Esophagus (tissue), 2 donors: ENCODE results near the gene FXYD3. TPM values are rescaled to one million over a fixed set of nuclear protein-coding genes. Genes with fewer than 3 reads are reported as not detected.

ENCODE experiments used
- H3K27ac ChIP-seq, 2 donors: one replicate each; pipeline ENCODE4 v1.5.1; 2013; ENCODE audit warnings: low read depth in 2 of 2, mild to moderate bottlenecking in 2 of 2, inconsistent platforms in 1 of 2, low read length in 1 of 2, moderate library complexity in 1 of 2
- H3K27me3 ChIP-seq, 2 donors: one replicate each; pipeline ENCODE4 v1.6.1; 2013; ENCODE audit warnings: low read length in 2 of 2, control low read depth in 1 of 2, mild to moderate bottlenecking in 1 of 2; ENCODE audit not compliant: insufficient read depth in 2 of 2, control insufficient read depth in 1 of 2
- H3K36me3 ChIP-seq, 2 donors: one replicate each; pipeline ENCODE4 v1.6.1; 2013; ENCODE audit warnings: low read length in 1 of 2; ENCODE audit not compliant: control insufficient read depth in 2 of 2, insufficient read depth in 2 of 2
- H3K4me1 ChIP-seq, 2 donors: one replicate each; pipeline ENCODE4 v1.6.1; 2013; ENCODE audit warnings: low read length in 1 of 2; ENCODE audit not compliant: control insufficient read depth in 2 of 2, insufficient read depth in 2 of 2
- H3K4me3 ChIP-seq, 2 donors: one replicate each; pipeline ENCODE4 v1.5.1; 2013; ENCODE audit warnings: low read length in 2 of 2, mild to moderate bottlenecking in 2 of 2, low read depth in 1 of 2, moderate library complexity in 1 of 2
- H3K9me3 ChIP-seq, 2 donors: one replicate each; pipeline ENCODE4 v1.6.1; 2013; ENCODE audit warnings: mild to moderate bottlenecking in 2 of 2, low read depth in 1 of 2, low read length in 1 of 2, moderate library complexity in 1 of 2; ENCODE audit not compliant: control insufficient read depth in 2 of 2, insufficient read depth in 1 of 2
- whole genome bisulfite sequencing, 2 donors: extraction: QIAGEN DNeasy Blood & Tissue Kit; methylation state at CpG; one replicate each; pipeline ENCODE4 v1.1.7; 2013; 5-methylcytosine and 5-hydroxymethylcytosine counted together
- polyA plus RNA-seq, 2 donors: library from polyadenylated mRNA; stranded (reverse); fragments of 200-250 nt; gene quantifications; one replicate each; pipeline ENCODE4 v1.2.3, GENCODE V29; 2013
- donor health status: healthy with polysubstance abuse.
- donor health status: Bipolar disorder and iron deficiency.

Gene FXYD3
- polyA plus RNA-seq, 2 donors = 630 to 697 TPM

DNA sequence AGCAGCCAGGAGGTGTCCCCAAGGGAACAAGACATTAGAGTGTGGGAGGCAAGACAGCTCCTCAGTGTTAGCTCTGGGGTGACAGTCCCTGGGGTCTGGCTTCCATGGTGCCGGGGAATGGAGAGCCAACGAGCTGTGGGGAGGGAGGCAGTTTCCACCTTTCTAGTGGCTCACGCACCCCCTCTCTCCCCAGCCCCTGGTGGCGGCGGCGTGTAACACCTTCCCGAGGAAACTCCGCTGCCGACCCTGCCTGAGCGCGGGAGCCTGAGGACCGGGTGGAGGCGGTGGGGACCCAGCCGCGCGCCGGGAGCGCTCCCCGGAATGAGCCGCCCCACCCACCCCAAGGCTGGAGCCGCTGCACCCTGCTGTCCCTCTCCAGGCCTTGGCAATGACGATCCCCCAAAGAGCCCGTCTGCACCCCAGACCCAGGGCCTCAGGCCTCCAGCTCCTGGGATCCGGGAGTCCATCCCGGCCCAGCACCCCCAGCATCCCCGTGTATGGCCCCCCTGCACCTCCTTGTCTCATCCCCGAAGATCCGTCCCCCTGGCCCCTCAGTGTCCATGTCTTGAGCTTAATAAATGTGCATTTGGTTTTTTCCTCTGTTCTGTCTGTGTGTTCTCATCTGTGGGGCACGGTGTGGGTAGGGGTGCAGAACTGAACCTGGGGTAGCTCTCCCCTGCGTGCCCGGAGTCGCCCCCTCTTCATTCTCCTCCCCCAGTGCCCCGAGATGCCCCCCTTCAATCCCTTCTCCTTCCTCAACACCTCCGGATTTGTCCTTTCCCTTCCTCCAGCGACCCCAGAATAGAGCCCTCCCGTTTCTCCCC is 38.3 kb downstream of the FXYD3 start:
- Histone ChIP-seq H3K36me3 (no peaks in the 10 kb centered on the region), H3K27ac (peak overlapping the region; percentile 35 to 47), H3K4me1 (peaks cover 0 to 6% of the 10 kb centered on the region in 2 donors), H3K4me3 (peak overlapping the region; percentile 66 to 80), H3K27me3 (no peaks in the 10 kb centered on the region), H3K9me3 (peaks cover 0 to 2% of the 10 kb centered on the region in 2 donors)
- 1% methylated on average over 36 of the region's 36 CpGs for WGBS, 2 donors

DNA sequence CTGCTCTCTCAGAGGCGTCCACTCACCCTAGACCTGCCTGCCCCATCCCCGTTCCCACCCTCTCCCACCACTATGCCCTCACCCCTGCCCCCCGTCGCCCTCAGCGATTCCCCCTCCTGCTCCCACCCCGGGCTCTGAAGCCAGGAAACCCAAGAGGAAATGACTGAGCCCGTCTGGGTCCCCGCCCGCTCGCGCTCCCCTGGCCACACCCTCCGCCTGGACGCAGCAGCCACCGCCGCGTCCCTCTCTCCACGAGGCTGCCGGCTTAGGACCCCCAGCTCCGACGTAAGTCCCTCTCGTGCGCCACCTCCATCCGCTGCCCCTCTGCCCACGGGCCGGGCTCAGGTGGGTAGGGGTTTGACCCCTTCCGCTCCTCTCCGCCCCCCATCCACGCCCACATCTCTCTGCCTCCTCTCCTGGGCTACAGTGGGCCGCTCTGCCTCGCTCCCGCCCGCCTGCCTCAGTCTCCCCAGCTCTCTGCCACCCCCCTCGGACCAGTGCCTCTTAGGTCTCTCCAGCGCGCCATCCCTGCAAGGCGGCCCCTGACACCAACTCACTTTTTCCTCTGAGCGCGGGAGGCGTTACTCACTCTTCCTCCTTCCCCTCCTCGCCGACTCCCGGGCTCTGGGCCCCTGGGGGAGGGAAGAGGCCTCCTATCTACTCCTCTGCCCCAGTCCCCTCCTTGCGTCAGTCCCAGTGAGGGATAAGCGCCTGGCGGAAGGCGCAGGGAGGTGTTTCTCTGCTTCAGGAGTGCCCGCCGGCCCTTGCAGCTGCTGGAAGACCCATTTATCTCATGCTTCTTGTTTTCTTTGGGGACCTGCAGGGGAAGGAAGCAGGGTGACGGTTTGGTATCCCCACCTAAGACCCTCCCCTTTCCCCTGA is 39.1 kb downstream of the FXYD3 start, which contains the start of gene FXYD5:
FXYD5 (plus strand) TSS at position 211 of the 882 bp plus-strand sequence. CDS start 816 bp downstream, outside the sequence.
- peak within 1 kb of the TSS; percentile 66 to 80 for H3K4me3 ChIP-seq
- no peaks in the 10 kb centered on the region for H3K27me3 ChIP-seq
- H3K9me3 ChIP-seq = peaks cover 0 to 2% of the 10 kb centered on the region in 2 donors
- peaks cover 0 to 3% of the 10 kb centered on the region in 2 donors for H3K36me3 ChIP-seq
- H3K27ac ChIP-seq = peak within 1 kb of the TSS; percentile 47 to 77
- peaks cover 0 to 6% of the 10 kb centered on the region in 2 donors for H3K4me1 ChIP-seq
- 1% methylated on average over 46 to 49 of the region's 49 CpGs for WGBS, 2 donors

DNA sequence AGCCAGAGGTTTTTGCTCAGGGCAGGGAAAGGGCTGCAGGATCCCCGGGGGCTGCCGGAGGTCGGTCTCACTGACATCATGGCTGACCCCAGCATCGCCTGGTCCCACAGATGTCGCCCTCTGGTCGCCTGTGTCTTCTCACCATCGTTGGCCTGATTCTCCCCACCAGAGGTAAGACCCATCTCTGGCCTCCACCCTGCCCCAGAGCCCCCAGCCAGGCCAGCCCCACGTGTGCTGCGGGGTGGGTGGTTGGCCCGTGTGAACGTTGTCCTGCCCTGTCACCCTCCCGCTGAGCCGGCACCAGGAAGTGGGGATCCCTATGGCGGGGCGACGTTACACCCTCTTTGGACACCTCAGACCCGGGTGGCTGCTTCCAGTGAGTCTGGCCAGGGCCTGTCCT is 39.8 kb downstream of the FXYD3 start:
- 17 to 19% methylated on average over 16 to 17 of the region's 17 CpGs for WGBS, 2 donors
- peaks cover 0 to 6% of the 10 kb centered on the region in 2 donors for H3K4me1 ChIP-seq
- H3K27me3 ChIP-seq = no peaks in the 10 kb centered on the region
- H3K27ac ChIP-seq = peak overlapping the region; percentile 47 to 77
- peak overlapping the region; percentile 66 to 80 for H3K4me3 ChIP-seq
- H3K9me3 ChIP-seq = peaks cover 0 to 2% of the 10 kb centered on the region in 2 donors
- peaks cover 0 to 3% of the 10 kb centered on the region in 2 donors for H3K36me3 ChIP-seq

DNA sequence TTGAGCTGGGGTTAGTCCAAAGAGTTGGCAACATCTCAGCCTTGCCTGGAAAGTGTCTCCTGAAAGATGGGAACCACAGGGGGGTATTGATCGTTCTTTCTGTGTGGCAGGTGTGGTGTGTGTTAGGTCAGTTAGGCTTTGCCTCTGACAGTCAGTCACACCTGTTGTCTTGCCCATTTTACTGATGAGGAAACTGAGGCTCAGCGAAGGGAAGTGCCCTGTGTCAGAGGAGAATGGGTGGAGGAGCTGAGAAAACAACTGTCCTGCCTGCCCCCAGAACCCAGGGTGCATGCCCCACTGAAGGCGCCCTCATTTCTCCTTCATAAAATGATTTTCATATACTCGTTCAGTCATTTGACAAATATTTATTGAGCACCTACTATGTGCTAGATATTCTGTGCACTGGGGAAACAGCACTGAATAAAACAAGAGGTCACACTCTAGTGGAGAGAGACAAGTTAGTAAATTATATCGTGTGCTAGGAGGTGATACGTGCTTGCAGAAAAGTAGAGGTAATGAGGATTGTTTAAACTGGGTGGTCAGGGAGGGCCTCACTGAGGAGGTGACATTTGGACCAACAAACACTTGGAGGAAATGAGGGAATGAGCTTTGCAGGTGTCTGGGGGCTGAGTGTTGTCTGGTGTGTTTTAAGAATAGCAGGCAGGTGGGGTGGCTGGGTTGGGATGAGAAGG is 40.5 kb downstream of the FXYD3 start:
- Histone ChIP-seq H3K4me1 (peaks cover 0 to 6% of the 10 kb centered on the region in 2 donors), H3K9me3 (peaks cover 0 to 2% of the 10 kb centered on the region in 2 donors), H3K36me3 (peaks cover 0 to 5% of the 10 kb centered on the region in 2 donors), H3K27ac (peak overlapping the region in 1 of 2 donors; percentile 3), H3K27me3 (no peaks in the 10 kb centered on the region), H3K4me3 (peak overlapping the region; percentile 66 to 80)
- WGBS, 2 donors = 86 to 92% methylated on average over 6 of the region's 6 CpGs

DNA sequence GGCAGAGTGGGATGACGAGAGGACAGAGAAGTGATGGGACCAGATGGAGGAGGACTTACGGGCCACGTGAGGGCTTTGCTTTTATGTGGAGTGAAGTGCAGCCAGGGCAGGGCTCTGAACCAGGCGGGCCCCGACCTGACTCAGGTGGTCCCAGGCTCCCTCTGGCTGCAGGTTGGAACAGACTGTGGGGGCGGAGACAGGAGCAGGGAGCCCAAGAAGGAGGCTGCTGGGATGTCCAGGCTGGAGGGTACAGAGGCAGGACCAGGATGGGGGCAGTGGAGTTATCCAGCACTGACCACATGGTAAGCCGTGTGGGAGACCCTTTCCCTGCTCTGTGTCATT is 41.0 kb downstream of the FXYD3 start:
- Histone ChIP-seq H3K4me1 (peaks cover 0 to 6% of the 10 kb centered on the region in 2 donors), H3K27ac (no peak overlapping the region), H3K36me3 (peaks cover 0 to 5% of the 10 kb centered on the region in 2 donors), H3K27me3 (no peaks in the 10 kb centered on the region), H3K9me3 (peaks cover 0 to 5% of the 10 kb centered on the region in 2 donors), H3K4me3 (no peak overlapping the region)
- 79 to 88% methylated on average over 7 of the region's 7 CpGs for WGBS, 2 donors

DNA sequence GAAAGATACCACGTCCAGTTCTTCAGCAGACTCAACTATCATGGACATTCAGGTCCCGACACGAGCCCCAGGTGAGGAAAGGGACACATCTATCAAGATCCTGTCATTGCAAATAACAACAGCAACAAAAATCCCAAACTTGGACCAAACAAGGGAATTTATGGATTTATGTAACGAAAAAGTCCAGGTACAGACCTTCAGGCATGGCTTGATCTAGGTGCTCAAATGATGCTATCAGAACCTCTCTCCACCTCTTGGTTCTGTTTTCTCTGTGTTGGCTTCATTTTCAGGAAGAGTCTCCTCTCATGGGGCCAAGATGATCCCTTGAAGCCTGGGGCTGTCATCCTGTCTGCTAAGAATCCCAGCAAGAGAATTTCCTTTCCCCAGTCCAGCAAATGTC is 41.8 kb downstream of the FXYD3 start:
- H3K36me3 ChIP-seq = peaks cover 2 to 5% of the 10 kb centered on the region in 2 donors
- H3K4me3 ChIP-seq = no peak overlapping the region
- no peak overlapping the region for H3K27ac ChIP-seq
- 91 to 97% methylated on average over 4 of the region's 4 CpGs for WGBS, 2 donors
- peaks cover 0 to 6% of the 10 kb centered on the region in 2 donors for H3K4me1 ChIP-seq
- H3K9me3 ChIP-seq = peaks cover 0 to 5% of the 10 kb centered on the region in 2 donors
- H3K27me3 ChIP-seq = no peaks in the 10 kb centered on the region

DNA sequence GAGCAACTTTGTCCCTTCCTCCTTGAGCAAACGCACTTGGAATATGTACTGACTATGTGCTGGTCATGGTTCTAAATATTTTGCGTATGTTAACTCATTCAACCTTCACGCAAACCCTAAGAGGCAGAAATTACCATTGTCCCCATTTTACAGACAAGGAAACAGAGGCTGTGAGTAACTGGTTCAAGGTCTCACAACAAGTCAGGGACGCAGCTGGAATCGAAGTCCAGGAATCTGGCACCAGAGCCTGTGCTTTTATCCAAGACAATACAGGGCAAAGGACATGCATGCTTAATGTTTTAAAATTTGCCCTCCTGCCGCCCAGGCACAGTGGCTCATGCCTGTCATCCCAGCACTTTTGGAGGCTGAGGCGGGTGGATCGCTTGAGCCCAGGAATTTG is 44.0 kb downstream of the FXYD3 start:
- H3K27me3 ChIP-seq = no peaks in the 10 kb centered on the region
- peaks cover 8 to 12% of the 10 kb centered on the region in 2 donors for H3K9me3 ChIP-seq
- H3K4me1 ChIP-seq = peaks cover 0 to 3% of the 10 kb centered on the region in 2 donors
- H3K27ac ChIP-seq = no peak overlapping the region
- WGBS, 2 donors = 82 to 95% methylated on average over 8 of the region's 8 CpGs
- no peak overlapping the region for H3K4me3 ChIP-seq
- peaks cover 5 to 8% of the 10 kb centered on the region in 2 donors for H3K36me3 ChIP-seq

DNA sequence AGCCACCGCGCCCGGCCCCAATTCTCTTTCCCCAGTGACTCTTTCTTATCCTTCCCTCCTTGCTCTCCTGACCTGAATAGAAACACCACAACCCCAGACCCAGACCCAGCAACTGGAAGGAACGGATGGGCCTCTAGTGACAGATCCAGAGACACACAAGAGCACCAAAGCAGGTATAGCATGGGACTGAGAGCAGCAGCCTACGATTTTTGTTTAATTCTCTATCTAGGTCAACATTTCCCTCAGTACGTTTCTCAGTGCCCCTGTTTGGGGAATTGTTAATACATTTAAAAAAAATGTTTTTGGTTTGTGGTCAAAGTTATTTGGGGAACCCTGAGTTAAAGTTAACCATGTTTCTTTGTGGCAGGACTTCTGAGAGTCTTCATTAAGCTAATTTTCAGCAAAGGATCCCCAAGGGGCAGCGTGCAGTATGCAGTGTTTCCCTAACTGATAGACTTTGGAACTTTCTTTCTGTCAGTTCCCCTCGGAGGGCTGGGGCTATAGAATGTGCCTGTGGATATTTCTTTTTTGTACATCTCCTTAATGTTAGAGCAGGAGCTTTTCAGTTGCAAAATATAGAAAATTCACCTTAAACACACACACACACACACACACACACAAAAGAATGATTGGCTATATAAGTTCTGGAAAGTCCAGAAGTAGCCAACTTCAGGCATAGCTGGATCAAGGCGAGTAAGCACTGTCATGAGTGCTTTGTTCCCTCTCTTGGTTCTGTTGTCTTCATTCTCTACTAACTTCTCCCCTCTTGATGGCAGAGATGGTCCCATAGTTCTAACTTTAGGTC is 45.2 kb downstream of the FXYD3 start:
- Histone ChIP-seq H3K27ac (no peak overlapping the region), H3K27me3 (no peaks in the 10 kb centered on the region), H3K4me1 (no peaks in the 10 kb centered on the region), H3K9me3 (peaks cover 8 to 15% of the 10 kb centered on the region in 2 donors), H3K36me3 (peaks cover 5 to 11% of the 10 kb centered on the region in 2 donors), H3K4me3 (no peak overlapping the region)
- 94% methylated on average over 9 of the region's 9 CpGs for WGBS, 2 donors
